Breast epithelium (tissue), 4 donors: ENCODE results near the gene CTDNEP1. TPM values are rescaled to one million over a fixed set of nuclear protein-coding genes. Genes with fewer than 3 reads are reported as not detected.

ENCODE experiments used
- DNase-seq, 2 donors: peaks; one replicate each; pipeline ENCODE4 v3.0.0-alpha.2; 2019; ENCODE audit warnings: low spot score in 2 of 2
- H3K27ac ChIP-seq, 2 donors: fragments of 200-600 bp; sonication (generic) in 1 of 2; one replicate each; pipeline ENCODE4 v1.5.1; 2016 to 2019; ENCODE audit warnings: mild to moderate bottlenecking in 1 of 2
- H3K27me3 ChIP-seq, 2 donors: fragments of 200-600 bp; sonication (generic) in 1 of 2; one replicate each; pipeline versions ENCODE4 v1.5.1 to v1.6.0; 2017 to 2019; ENCODE audit warnings: control low read depth in 1 of 2, mild to moderate bottlenecking in 1 of 2
- H3K36me3 ChIP-seq: fragments of 200-600 bp; one replicate; pipeline ENCODE4 v1.5.1; 2019
- H3K4me1 ChIP-seq, 2 donors: fragments of 200-600 bp; sonication (generic); one replicate each; pipeline ENCODE4 v1.5.1; 2016 to 2019; ENCODE audit warnings: control low read depth in 1 of 2
- H3K4me3 ChIP-seq, 3 donors: fragments of 200-600 bp; sonication (generic); 1 replicate in 2 of 3; 2 replicates in 1 of 3; pipeline ENCODE4 v1.5.1; 2016 to 2019; ENCODE audit warnings: mild to moderate bottlenecking in 3 of 3, moderate library complexity in 2 of 3
- H3K9me3 ChIP-seq, 2 donors: fragments of 200-600 bp; sonication (generic) in 1 of 2; one replicate each; pipeline ENCODE4 v1.5.1; 2016 to 2019; ENCODE audit warnings: control low read depth in 1 of 2
- POLR2A ChIP-seq: fragments of 450-650 bp; IDR thresholded peaks from one replicate; pipeline ENCODE4 v1.6.1; 2016; ENCODE audit warnings: antibody characterized with exemption, mild to moderate bottlenecking, moderate library complexity
- POLR2AphosphoS5 ChIP-seq, 3 donors: sonication (generic); formaldehyde crosslinking; IDR thresholded peaks; one replicate each; pipeline ENCODE4 v1.6.1; 2017; ENCODE audit warnings: antibody characterized with exemption in 3 of 3
- intact Hi-C: fragments of 100-400 bp; cut with DNase I; formaldehyde crosslinking; loops from one replicate; pipeline ENCODE4 v1.15.1; 2023; ENCODE audit warnings: low total_unique reads
- total RNA-seq, 3 donors: library from RNA; depleted of rRNA; stranded (reverse); fragments of >200 nt; gene quantifications; one replicate each; pipeline ENCODE4 v1.1.0, GENCODE V29; 2016
- TF ChIP-seq, protein P1 (sequence below), 3 donors: fragments of 450-650 bp; IDR thresholded peaks; one replicate each; pipeline ENCODE4 v1.5.1; 2016 to 2017; ENCODE audit warnings: antibody characterized with exemption in 3 of 3, mild to moderate bottlenecking in 3 of 3, moderate library complexity in 3 of 3

CTDNEP1 gene
- total RNA-seq, 3 donors from 2014 or later: 35.7 to 67.5 (median 60.5) TPM

DNA sequence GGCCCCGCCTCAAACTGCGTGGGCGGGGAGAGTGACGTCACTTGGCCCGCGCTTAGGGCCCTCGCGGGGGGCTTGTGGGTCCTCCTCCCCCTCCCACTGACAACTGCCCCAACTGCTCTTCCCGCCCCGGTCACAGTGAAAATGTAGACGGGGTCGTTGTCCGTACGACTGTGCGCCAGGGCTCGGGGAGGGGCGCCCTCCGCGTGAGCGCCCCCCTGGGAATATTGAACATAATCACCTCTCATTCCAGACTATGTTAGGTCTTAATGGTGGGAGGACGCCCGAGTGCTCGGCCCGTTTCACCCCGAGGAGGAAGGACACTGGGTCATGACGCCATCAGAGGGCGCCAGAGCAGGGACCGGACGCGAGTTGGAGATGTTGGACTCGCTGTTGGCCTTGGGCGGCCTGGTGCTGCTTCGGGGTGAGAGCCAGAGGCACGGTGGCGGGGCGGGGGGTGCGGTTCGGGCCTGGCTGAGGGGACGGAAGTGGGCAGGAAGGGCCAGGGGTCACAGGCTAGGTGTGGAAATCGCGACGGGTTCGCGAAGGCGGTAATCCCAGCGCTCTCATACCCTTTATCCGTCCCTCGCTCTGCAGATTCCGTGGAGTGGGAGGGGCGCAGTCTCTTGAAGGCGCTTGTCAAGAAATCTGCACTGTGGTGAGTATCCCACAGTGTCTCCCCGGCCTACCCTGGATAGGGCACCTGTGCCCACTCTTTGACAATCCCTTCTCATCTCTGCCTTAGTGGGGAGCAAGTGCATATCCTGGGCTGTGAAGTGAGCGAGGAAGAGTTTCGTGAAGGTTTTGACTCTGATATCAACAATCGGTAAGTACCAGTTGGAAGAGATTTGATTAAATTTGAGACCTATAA, 876 bp upstream of the CTDNEP1 start, which contains the start of gene ELP5:
ELP5 (plus strand) TSS at position 40 of the 868 bp plus-strand sequence; CDS start at position 376, 336 bp downstream.
- no peaks in the 10 kb centered on the region for H3K36me3 ChIP-seq
- DNase-seq: peak; percentile 92 to 94
- TF ChIP-seq POLR2AphosphoS5 (IDR thresholded peaks at IDR 0.05) (peak; percentile 86 to 90 (median 87)), POLR2A (peak; percentile 25)
- TF ChIP-seq, protein P1, sequence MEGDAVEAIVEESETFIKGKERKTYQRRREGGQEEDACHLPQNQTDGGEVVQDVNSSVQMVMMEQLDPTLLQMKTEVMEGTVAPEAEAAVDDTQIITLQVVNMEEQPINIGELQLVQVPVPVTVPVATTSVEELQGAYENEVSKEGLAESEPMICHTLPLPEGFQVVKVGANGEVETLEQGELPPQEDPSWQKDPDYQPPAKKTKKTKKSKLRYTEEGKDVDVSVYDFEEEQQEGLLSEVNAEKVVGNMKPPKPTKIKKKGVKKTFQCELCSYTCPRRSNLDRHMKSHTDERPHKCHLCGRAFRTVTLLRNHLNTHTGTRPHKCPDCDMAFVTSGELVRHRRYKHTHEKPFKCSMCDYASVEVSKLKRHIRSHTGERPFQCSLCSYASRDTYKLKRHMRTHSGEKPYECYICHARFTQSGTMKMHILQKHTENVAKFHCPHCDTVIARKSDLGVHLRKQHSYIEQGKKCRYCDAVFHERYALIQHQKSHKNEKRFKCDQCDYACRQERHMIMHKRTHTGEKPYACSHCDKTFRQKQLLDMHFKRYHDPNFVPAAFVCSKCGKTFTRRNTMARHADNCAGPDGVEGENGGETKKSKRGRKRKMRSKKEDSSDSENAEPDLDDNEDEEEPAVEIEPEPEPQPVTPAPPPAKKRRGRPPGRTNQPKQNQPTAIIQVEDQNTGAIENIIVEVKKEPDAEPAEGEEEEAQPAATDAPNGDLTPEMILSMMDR (IDR thresholded peaks at IDR 0.05): peak; percentile 7 to 44 (median 34)
- intact Hi-C loops: no loop called here
- peak within 1 kb of the TSS; percentile 100 for H3K27ac ChIP-seq
- peaks cover 3 to 28% of the 10 kb centered on the region in 2 donors for H3K4me1 ChIP-seq
- no peaks in the 10 kb centered on the region for H3K27me3 ChIP-seq
- H3K4me3 ChIP-seq: peak within 1 kb of the TSS; percentile 84 to 93 (median 87)
- no peaks in the 10 kb centered on the region for H3K9me3 ChIP-seq

DNA sequence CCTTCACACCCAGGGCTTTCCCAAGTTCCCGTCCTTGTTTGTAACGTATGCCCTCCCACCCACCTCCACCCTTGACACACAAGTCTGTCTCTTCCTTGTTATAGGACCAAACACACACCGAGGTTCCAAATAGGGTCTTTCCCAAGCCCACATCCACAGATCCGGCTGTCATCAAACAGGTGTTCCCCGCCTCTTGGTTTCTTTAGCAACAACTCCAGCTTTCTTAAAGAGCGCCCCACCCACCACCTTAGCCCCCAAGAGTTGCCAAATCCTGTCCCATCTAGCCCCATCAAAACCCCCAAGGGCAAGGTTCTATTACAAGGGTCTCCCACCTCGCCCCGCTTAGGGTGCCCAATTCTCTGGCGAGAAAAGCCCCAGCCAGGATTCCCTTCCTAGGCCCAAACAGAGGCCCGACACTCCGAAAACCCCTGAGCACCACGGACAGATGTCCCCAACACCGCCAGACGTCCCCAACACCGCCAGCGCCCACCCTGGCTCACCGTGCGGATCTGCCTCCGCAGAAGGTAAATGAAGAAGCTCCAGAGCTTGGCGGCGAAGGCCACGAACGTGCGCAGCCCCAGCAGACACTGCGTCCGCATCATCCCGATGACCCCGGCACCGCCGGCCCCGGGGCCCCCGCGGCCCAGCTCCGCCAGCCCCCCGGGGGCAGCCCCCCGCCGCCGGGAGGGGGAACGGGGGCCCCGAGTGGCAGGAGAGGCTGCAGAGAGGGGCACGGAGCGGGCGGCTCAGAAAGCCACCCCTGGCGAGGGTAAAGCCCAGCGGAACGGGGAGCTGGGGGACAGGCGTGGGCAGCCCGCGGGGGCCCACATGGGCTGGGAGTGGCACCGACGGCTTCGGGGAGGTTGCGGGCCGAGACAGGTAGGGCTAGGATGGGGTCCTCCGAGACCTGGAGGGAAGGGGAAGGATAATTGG, 573 bp downstream of the CTDNEP1 start:
- Histone ChIP-seq H3K27ac (peak overlapping the region; percentile 100), H3K4me3 (peak overlapping the region; percentile 84 to 93 (median 87)), H3K27me3 (no peaks in the 10 kb centered on the region), H3K4me1 (peaks cover 3 to 28% of the 10 kb centered on the region in 2 donors), H3K9me3 (no peaks in the 10 kb centered on the region), H3K36me3 (no peaks in the 10 kb centered on the region)
- TF ChIP-seq, protein P1 (IDR thresholded peaks at IDR 0.05): no peak
- TF ChIP-seq POLR2AphosphoS5 (IDR thresholded peaks at IDR 0.05) (no peak), POLR2A (no peak)
- DNase-seq: no peak
- intact Hi-C loops: no loop called here

DNA sequence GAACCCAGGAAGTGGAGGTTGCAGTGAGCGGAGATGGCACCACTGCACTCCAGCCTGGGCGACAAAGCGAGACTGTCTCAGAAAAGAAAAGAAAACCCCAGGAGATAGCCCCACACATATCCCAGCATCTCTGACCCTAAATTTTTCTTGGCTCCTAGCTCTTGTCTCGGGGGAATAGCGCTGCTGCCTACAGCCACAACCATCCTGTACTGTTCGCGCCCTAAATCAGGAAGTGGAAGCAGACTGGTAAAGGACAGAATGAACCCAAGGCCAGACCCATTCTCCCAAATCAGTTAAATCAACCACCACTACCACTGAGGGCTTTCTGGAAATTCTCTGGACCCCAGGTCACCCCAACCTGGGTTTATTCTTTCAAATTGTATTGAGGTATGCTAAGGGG, 1.7 kb downstream of the CTDNEP1 start:
- H3K27me3 ChIP-seq: no peaks in the 10 kb centered on the region
- TF ChIP-seq, protein P1 (IDR thresholded peaks at IDR 0.05): no peak
- TF ChIP-seq POLR2AphosphoS5 (IDR thresholded peaks at IDR 0.05): no peak
- TF ChIP-seq POLR2A: no peak
- DNase-seq: no peak
- intact Hi-C loops: no loop called here
- no peaks in the 10 kb centered on the region for H3K9me3 ChIP-seq
- peaks cover 3 to 28% of the 10 kb centered on the region in 2 donors for H3K4me1 ChIP-seq
- H3K4me3 ChIP-seq: peak overlapping the region; percentile 84 to 93 (median 87)
- no peaks in the 10 kb centered on the region for H3K36me3 ChIP-seq
- peak overlapping the region; percentile 100 for H3K27ac ChIP-seq

DNA sequence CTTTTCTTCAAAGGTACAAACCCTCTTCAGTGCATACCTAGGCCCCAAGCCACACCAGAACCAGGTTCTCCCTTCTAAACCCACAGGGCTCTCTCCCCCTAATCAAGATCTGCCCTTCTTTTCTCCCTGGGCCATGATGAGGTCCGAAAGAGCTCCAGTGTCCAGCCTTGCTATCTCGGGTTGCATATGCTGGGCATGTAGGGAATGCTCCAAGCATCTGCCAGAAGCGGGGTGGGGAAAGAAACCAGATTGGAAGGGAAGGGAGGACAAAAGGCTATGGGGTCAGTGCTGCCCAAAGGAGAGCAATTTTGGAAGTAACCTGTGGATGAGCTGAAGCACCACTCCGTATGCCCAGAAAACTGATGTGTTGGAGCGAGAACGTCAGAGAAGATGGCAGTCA, 2.3 kb downstream of the CTDNEP1 start:
- Histone ChIP-seq H3K4me3 (peak overlapping the region in 1 of 3 donors; percentile 87), H3K36me3 (no peaks in the 10 kb centered on the region), H3K27ac (peak overlapping the region in 1 of 2 donors; percentile 100), H3K4me1 (peaks cover 3 to 28% of the 10 kb centered on the region in 2 donors), H3K9me3 (no peaks in the 10 kb centered on the region), H3K27me3 (no peaks in the 10 kb centered on the region)
- intact Hi-C loops: no loop called here
- DNase-seq: no peak
- no peak for TF ChIP-seq POLR2A
- no peak for TF ChIP-seq POLR2AphosphoS5 (IDR thresholded peaks at IDR 0.05)
- TF ChIP-seq, protein P1 (IDR thresholded peaks at IDR 0.05): no peak
